Measurements from ENCODE around the gene TNFRSF14. TPM values are rescaled to one million over a fixed set of nuclear protein-coding genes. Genes with fewer than 3 reads are reported as not detected.

The TNFRSF14 gene
- total RNA-seq, 2 donors from 2014 or later: 111 to 145 TPM

- peaks cover 20% of the 10 kb centered on the region for H3K4me1 ChIP-seq
- no peak overlapping the region for H3K27ac ChIP-seq
- DNase-seq: no peak
- intact Hi-C loops (cut with DNase I): no loop called here
- TF ChIP-seq, protein P1, sequence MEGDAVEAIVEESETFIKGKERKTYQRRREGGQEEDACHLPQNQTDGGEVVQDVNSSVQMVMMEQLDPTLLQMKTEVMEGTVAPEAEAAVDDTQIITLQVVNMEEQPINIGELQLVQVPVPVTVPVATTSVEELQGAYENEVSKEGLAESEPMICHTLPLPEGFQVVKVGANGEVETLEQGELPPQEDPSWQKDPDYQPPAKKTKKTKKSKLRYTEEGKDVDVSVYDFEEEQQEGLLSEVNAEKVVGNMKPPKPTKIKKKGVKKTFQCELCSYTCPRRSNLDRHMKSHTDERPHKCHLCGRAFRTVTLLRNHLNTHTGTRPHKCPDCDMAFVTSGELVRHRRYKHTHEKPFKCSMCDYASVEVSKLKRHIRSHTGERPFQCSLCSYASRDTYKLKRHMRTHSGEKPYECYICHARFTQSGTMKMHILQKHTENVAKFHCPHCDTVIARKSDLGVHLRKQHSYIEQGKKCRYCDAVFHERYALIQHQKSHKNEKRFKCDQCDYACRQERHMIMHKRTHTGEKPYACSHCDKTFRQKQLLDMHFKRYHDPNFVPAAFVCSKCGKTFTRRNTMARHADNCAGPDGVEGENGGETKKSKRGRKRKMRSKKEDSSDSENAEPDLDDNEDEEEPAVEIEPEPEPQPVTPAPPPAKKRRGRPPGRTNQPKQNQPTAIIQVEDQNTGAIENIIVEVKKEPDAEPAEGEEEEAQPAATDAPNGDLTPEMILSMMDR (IDR thresholded peaks at IDR 0.05): no peak
- H3K36me3 ChIP-seq: no peaks in the 10 kb centered on the region
- no peaks in the 10 kb centered on the region for H3K9me3 ChIP-seq
- peaks cover 21% of the 10 kb centered on the region for H3K27me3 ChIP-seq
- H3K9ac ChIP-seq (ENCODE audit: low read depth in 2 of 2, low read length in 2 of 2): no peak overlapping the region
- H3K4me3 ChIP-seq: no peak overlapping the region
Observed at GRCh38 chr1:2538872-2539271, 17.3 kb upstream of the TNFRSF14 start.

GRCh38 chr1:2539312-2539907 is 16.8 kb upstream of the TNFRSF14 start:
- H3K4me3 ChIP-seq: no peak overlapping the region
- no peak overlapping the region for H3K27ac ChIP-seq
- no peaks in the 10 kb centered on the region for H3K36me3 ChIP-seq
- no peaks in the 10 kb centered on the region for H3K9me3 ChIP-seq
- TF ChIP-seq, protein P1 (IDR thresholded peaks at IDR 0.05): no peak
- H3K27me3 ChIP-seq: peaks cover 21% of the 10 kb centered on the region
- H3K9ac ChIP-seq (ENCODE audit: low read depth in 2 of 2, low read length in 2 of 2): no peak overlapping the region
- no peak for DNase-seq
- intact Hi-C loops (cut with DNase I): no loop called here
- H3K4me1 ChIP-seq: peaks cover 20% of the 10 kb centered on the region

DNA sequence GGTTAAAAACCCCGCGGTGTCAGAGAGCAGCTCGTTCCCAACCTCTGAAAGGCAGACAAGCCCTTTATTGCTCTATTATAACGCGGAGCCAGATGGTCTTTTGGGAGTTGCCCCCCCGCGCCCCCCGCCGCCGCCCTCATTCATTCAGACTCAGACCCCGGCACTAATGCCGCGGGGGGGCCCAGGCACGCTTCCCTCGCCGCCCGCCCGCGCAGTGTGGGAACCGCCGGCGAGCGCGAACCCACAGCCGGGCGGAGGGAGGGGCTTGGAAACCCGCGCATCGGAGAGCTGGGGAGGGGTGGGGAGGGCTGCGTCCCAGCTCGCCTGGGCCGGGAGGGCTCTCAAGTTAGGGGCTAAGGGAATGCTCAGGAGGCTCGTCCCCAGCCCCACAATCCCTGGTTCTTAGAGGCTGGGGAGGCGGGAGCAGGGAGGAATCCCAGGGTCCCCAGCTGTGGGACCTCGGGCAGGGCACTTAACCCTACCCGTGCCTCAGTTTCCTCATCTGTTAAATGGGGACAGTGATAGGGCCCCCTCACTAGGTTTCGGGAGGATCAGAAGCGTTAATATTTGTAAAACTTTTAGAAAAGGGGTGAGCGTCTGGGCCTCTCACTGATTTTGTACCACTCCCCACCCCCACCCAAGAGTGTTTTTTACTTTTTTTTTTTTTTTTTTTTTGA is 15.2 kb upstream of the TNFRSF14 start:
- Histone ChIP-seq H3K9ac (ENCODE audit: low read depth in 2 of 2, low read length in 2 of 2) (no peak overlapping the region), H3K36me3 (no peaks in the 10 kb centered on the region), H3K27ac (no peak overlapping the region), H3K4me3 (no peak overlapping the region), H3K4me1 (peaks cover 10% of the 10 kb centered on the region), H3K27me3 (peaks cover 15% of the 10 kb centered on the region), H3K9me3 (no peaks in the 10 kb centered on the region)
- DNase-seq: no peak
- TF ChIP-seq, protein P1 (IDR thresholded peaks at IDR 0.05): no peak
- intact Hi-C loops (cut with DNase I): no loop called here

DNA sequence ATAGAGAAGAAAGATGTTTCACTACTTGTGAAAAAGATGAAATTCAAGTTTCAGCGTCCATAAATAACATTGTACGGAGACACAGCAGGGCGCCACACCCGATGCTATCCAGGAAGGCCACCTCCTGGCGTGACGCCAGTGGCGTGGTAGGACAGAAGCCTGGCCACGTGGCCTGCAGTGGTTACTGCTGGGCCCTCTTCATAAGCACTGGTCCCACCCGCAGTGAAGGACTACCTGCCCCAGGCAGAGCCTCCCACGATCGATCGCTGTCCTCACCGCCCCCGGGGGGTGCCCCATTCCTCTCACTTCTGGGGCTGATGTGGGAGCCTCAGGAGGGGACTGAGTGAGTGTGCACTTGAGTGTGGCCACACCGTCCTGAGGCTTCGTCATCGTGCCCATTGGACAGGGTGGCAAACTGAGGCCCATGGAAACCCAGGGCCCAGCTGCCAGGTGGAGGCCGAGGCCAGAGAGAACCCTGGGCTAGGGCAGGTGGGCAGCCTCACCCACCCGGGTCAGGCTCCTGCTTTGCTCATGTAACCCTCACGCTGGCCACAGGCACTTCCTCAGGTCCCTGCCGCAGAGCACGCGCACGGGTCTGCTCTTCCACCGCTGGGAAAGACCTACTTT is 14.4 kb upstream of the TNFRSF14 start:
- intact Hi-C loops (cut with DNase I): no loop called here
- peak; percentile 93 for DNase-seq
- peaks cover 10% of the 10 kb centered on the region for H3K4me1 ChIP-seq
- TF ChIP-seq, protein P1 (IDR thresholded peaks at IDR 0.05): no peak
- H3K36me3 ChIP-seq: no peaks in the 10 kb centered on the region
- H3K27ac ChIP-seq: no peak overlapping the region
- no peaks in the 10 kb centered on the region for H3K9me3 ChIP-seq
- peaks cover 15% of the 10 kb centered on the region for H3K27me3 ChIP-seq
- no peak overlapping the region for H3K4me3 ChIP-seq
- H3K9ac ChIP-seq (ENCODE audit: low read depth in 2 of 2, low read length in 2 of 2): no peak overlapping the region

- H3K36me3 ChIP-seq: no peaks in the 10 kb centered on the region
- H3K4me3 ChIP-seq: no peak overlapping the region
- H3K9me3 ChIP-seq: no peaks in the 10 kb centered on the region
- H3K9ac ChIP-seq (ENCODE audit: low read depth in 2 of 2, low read length in 2 of 2): no peak overlapping the region
- peaks cover 10% of the 10 kb centered on the region for H3K4me1 ChIP-seq
- TF ChIP-seq, protein P1 (IDR thresholded peaks at IDR 0.05): no peak
- peaks cover 15% of the 10 kb centered on the region for H3K27me3 ChIP-seq
- no peak for DNase-seq
- no peak overlapping the region for H3K27ac ChIP-seq
- intact Hi-C loops (cut with DNase I): no loop called here
Observed at GRCh38 chr1:2542246-2542915, 13.8 kb upstream of the TNFRSF14 start.

All from colonic mucosa (tissue), 4 donors.